Left lobe of liver (tissue), 2 donors: ENCODE results near the gene CREB3L1. TPM values are rescaled to one million over a fixed set of nuclear protein-coding genes. Genes with fewer than 3 reads are reported as not detected.
"Not testable (repeated sequence)": the region's sequence is repeated elsewhere in the genome, so short reads cannot be mapped to it uniquely, and the experiment has no call there.

ENCODE experiments used
- ATAC-seq: fragments of 200-7000 bp; cut with Tn5 transposase; one replicate; pipeline ENCODE4 v1.9.1; 2020; ENCODE audit warnings: mild to moderate bottlenecking, moderate library complexity
- DNase-seq: peaks from one replicate; pipeline ENCODE4 v3.0.0-alpha.2; 2020; ENCODE audit warnings: low spot score
- total RNA-seq: library from RNA; stranded (reverse); gene quantifications from one replicate; pipeline ENCODE4 v1.2.1, GENCODE V29; 2021
- donor health status: DM: no; HTN: no; CAD: no; lungs with moderate emphysema.
- donor health status: DM: no; HTN: yes; CAD: no.

The CREB3L1 gene
- total RNA-seq, 1 donor from 2014 or later: 0.30 TPM

- ATAC-seq (no peak), DNase-seq (peak; percentile 18)
Observed at GRCh38 chr11:46248289-46249102, 29.0 kb upstream of the CREB3L1 start.

GRCh38 chr11:46249103-46249937 lies 28.1 kb upstream of the CREB3L1 start:
- ATAC-seq (no peak), DNase-seq (peak; percentile 22)

- ATAC-seq (no peak), DNase-seq (no peak)
Observed at GRCh38 chr11:46249938-46250744, 27.3 kb upstream of the CREB3L1 start.

- no peak for ATAC-seq
- no peak for DNase-seq
Observed at GRCh38 chr11:46250745-46251052, 26.8 kb upstream of the CREB3L1 start.

- ATAC-seq (no peak), DNase-seq (no peak)
Observed at GRCh38 chr11:46251954-46252353, 25.5 kb upstream of the CREB3L1 start.

- no peak for DNase-seq
- peak; percentile 78 for ATAC-seq
Observed at GRCh38 chr11:46252373-46252914, 25.0 kb upstream of the CREB3L1 start.

- ATAC-seq (no peak), DNase-seq (no peak)
Observed at GRCh38 chr11:46253258-46254132, 24.0 kb upstream of the CREB3L1 start.

GRCh38 chr11:46254133-46254491 lies 23.4 kb upstream of the CREB3L1 start:
- DNase-seq: no peak
- no peak for ATAC-seq

GRCh38 chr11:46256540-46257001 lies 20.9 kb upstream of the CREB3L1 start:
- no peak for DNase-seq

GRCh38 chr11:46259347-46259746 lies 18.1 kb upstream of the CREB3L1 start:
- ATAC-seq: not testable (repeated sequence)

More at GRCh38 chr11:46256540-46257001, 20.9 kb upstream of the CREB3L1 start:
- ATAC-seq: no peak

GRCh38 chr11:46259971-46260560 lies 17.4 kb upstream of the CREB3L1 start:
- no peak for DNase-seq

More at GRCh38 chr11:46259347-46259746, 18.1 kb upstream of the CREB3L1 start:
- not testable (repeated sequence) for DNase-seq

GRCh38 chr11:46263120-46263519 lies 14.3 kb upstream of the CREB3L1 start:
- ATAC-seq (no peak), DNase-seq (no peak)

More at GRCh38 chr11:46259971-46260560, 17.4 kb upstream of the CREB3L1 start:
- ATAC-seq: no peak

GRCh38 chr11:46264030-46264429 lies 13.4 kb upstream of the CREB3L1 start:
- no peak for DNase-seq
- no peak for ATAC-seq

GRCh38 chr11:46264976-46265375 lies 12.5 kb upstream of the CREB3L1 start:
- DNase-seq: no peak
- ATAC-seq: no peak

GRCh38 chr11:46265764-46266163 lies 11.7 kb upstream of the CREB3L1 start:
- no peak for DNase-seq
- no peak for ATAC-seq

GRCh38 chr11:46267930-46268329 lies 9.5 kb upstream of the CREB3L1 start:
- no peak for DNase-seq
- no peak for ATAC-seq

GRCh38 chr11:46270684-46271083 lies 6.8 kb upstream of the CREB3L1 start:
- DNase-seq: no peak

GRCh38 chr11:46271407-46271806 lies 6.1 kb upstream of the CREB3L1 start:
- DNase-seq (no peak), ATAC-seq (no peak)

More at GRCh38 chr11:46270684-46271083, 6.8 kb upstream of the CREB3L1 start:
- no peak for ATAC-seq
